Keratinocyte (primary cell): Measurements from ENCODE around the gene MNX1. TPM values are rescaled to one million over a fixed set of nuclear protein-coding genes. Genes with fewer than 3 reads are reported as not detected.

Source experiments
- DNase-seq: peaks from one replicate; pipeline ENCODE4 v3.0.0-alpha.2; 2011; ENCODE audit warnings: low read depth, missing footprints, low spot score
- FAIRE-seq: peaks from 2 replicates; lab custom pipeline; 2011; peaks lifted over from hg19 to GRCh38; lab: Jason Lieb, UNC
- H2AFZ ChIP-seq: 2 replicates; pipeline ENCODE4 v1.6.0; 2012; ENCODE audit warnings: low read length, control low read depth, inconsistent platforms; ENCODE audit not compliant: control insufficient read depth
- H3K27ac ChIP-seq: 2 replicates; pipeline ENCODE4 v1.5.1; 2011; ENCODE audit warnings: low read length; ENCODE audit not compliant: control insufficient read depth, insufficient read depth
- H3K27me3 ChIP-seq: 3 replicates; pipeline ENCODE4 v1.6.0; 2011; ENCODE audit warnings: low read length; ENCODE audit not compliant: control insufficient read depth, insufficient read depth; ENCODE audit errors: extremely low read depth
- H3K36me3 ChIP-seq, 2 experiments: 2 replicates in 1 of 2; 3 replicates in 1 of 2; pipeline ENCODE4 v1.5.1; 2011; ENCODE audit warnings: low read length in 2 of 2, mild to moderate bottlenecking in 1 of 2; ENCODE audit not compliant: control insufficient read depth in 2 of 2, insufficient read depth in 2 of 2; ENCODE audit errors: extremely low read depth in 1 of 2
- H3K4me1 ChIP-seq: 3 replicates; pipeline ENCODE4 v1.5.1; 2011; ENCODE audit warnings: low read length; ENCODE audit not compliant: control insufficient read depth, insufficient read depth; ENCODE audit errors: extremely low read depth
- H3K4me2 ChIP-seq: 3 replicates; pipeline ENCODE4 v1.6.0; 2011; ENCODE audit warnings: low read depth, low read length; ENCODE audit not compliant: control insufficient read depth, insufficient read depth; ENCODE audit errors: extremely low read depth
- H3K4me3 ChIP-seq, 3 experiments: fragments of 200-600 bp in 1 of 3; sonication (generic) in 1 of 3; 2 replicates in 2 of 3; 3 replicates in 1 of 3; pipeline ENCODE4 v1.5.1; 2011 to 2016; ENCODE audit warnings: low read length in 3 of 3, mild to moderate bottlenecking in 3 of 3, control low read depth in 2 of 3, inconsistent platforms in 1 of 3, low read depth in 1 of 3, mixed read lengths in 1 of 3, mixed run types in 1 of 3, moderate library complexity in 1 of 3; ENCODE audit not compliant: control insufficient read depth in 2 of 3, insufficient read depth in 2 of 3; ENCODE audit errors: extremely low read depth in 1 of 3
- H3K79me2 ChIP-seq: 2 replicates; pipeline ENCODE4 v1.6.0; 2012; ENCODE audit warnings: low read length; ENCODE audit not compliant: control insufficient read depth, insufficient read depth
- H3K9ac ChIP-seq: 3 replicates; pipeline ENCODE4 v1.6.0; 2011; ENCODE audit warnings: low read length; ENCODE audit not compliant: control insufficient read depth, insufficient read depth; ENCODE audit errors: extremely low read depth
- H3K9me1 ChIP-seq: 3 replicates; pipeline ENCODE4 v1.6.0; 2011; ENCODE audit warnings: low read length; ENCODE audit not compliant: control insufficient read depth, insufficient read depth; ENCODE audit errors: extremely low read depth
- H3K9me3 ChIP-seq: 2 replicates; pipeline ENCODE4 v1.5.1; 2012; ENCODE audit warnings: low read depth, low read length; ENCODE audit not compliant: control insufficient read depth
- H4K20me1 ChIP-seq: 3 replicates; pipeline ENCODE4 v1.6.0; 2011; ENCODE audit warnings: low read length; ENCODE audit not compliant: control insufficient read depth, insufficient read depth; ENCODE audit errors: extremely low read depth
- EZH2 ChIP-seq: IDR thresholded peaks from one replicate; pipeline ENCODE4 v1.6.1; 2012; ENCODE audit warnings: inconsistent platforms, mild to moderate bottlenecking, low read length, moderate library complexity
- dilution Hi-C: fragments of 300-500 bp; cut with MboI; formaldehyde crosslinking; loops from one replicate; pipeline ENCODE4 v1.7.0; 2020; ENCODE audit warnings: low sequenced_read_pairs; ENCODE audit not compliant: extremely low pct_ligation_motif_present
- polyA plus RNA-seq, 5 experiments: library from polyadenylated mRNA; depleted of rRNA in 3 of 5; stranded (reverse) in 3 of 5; stranded (forward) in 1 of 5; unstranded in 1 of 5; fragments of >200 nt; gene quantifications; 1 replicate in 1 of 5; 2 replicates in 3 of 5; 3 replicates in 1 of 5; pipeline versions ENCODE4 v1.2.1 to v1.2.3, GENCODE V29; 2011 to 2012; ENCODE audit warnings: missing spikeins in 2 of 5, low read depth in 1 of 5, low replicate concordance in 1 of 5
- TF ChIP-seq, protein P1 (sequence below), 3 experiments: IDR thresholded peaks in 1 of 3; conservative IDR thresholded peaks in 1 of 3; optimal IDR thresholded peaks in 1 of 3; 2 replicates in 2 of 3; 3 replicates in 1 of 3; pipeline versions ENCODE3 to v1.5.1; 2011; ENCODE audit warnings: low read length in 3 of 3, mild to moderate bottlenecking in 3 of 3, moderate library complexity in 2 of 3, control low read depth in 1 of 3, inconsistent platforms in 1 of 3; ENCODE audit not compliant: insufficient read depth in 2 of 3; ENCODE audit errors: extremely low read depth in 1 of 3

The MNX1 gene
- polyA plus RNA-seq, 1 donor (not counting 4 experiments of a cell fraction or from before 2014, with no cell fraction given): not detected

DNA sequence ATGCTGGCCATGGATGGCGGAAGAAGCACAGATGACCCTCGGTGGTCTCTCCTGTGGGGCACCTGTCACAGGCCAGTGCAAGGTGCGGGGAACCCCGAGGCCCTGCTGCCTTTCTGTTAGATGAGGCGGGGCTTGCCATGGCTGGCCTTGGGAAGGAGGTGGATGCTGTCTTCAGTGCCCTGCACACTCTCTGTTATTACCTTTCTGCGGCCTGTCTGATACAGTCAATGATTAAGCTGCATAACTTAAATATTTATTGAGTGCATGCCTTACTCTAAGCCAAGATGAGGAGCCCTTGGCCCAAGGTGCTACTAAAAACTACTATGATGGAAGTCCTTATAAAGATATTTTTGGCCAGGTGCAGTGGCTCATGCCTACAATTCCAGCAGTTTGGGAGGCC is 36.7 kb upstream of the MNX1 start:
- H3K36me3 ChIP-seq: no peaks in the 10 kb centered on the region
- H3K4me1 ChIP-seq: peaks cover 28% of the 10 kb centered on the region
- H3K4me2 ChIP-seq: peak overlapping the region; percentile 77
- no peaks in the 10 kb centered on the region for H4K20me1 ChIP-seq
- dilution Hi-C loops: no loop called here
- no peaks in the 10 kb centered on the region for H3K27me3 ChIP-seq
- no peaks in the 10 kb centered on the region for H3K79me2 ChIP-seq
- no peaks in the 10 kb centered on the region for H3K9me3 ChIP-seq
- TF ChIP-seq, protein P1, sequence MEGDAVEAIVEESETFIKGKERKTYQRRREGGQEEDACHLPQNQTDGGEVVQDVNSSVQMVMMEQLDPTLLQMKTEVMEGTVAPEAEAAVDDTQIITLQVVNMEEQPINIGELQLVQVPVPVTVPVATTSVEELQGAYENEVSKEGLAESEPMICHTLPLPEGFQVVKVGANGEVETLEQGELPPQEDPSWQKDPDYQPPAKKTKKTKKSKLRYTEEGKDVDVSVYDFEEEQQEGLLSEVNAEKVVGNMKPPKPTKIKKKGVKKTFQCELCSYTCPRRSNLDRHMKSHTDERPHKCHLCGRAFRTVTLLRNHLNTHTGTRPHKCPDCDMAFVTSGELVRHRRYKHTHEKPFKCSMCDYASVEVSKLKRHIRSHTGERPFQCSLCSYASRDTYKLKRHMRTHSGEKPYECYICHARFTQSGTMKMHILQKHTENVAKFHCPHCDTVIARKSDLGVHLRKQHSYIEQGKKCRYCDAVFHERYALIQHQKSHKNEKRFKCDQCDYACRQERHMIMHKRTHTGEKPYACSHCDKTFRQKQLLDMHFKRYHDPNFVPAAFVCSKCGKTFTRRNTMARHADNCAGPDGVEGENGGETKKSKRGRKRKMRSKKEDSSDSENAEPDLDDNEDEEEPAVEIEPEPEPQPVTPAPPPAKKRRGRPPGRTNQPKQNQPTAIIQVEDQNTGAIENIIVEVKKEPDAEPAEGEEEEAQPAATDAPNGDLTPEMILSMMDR (optimal IDR thresholded peaks at IDR 0.05 in 1 of 3, IDR thresholded peaks at IDR 0.05 in 1 of 3, conservative IDR thresholded peaks at IDR 0.05 in 1 of 3; ENCODE audit: extremely low read depth in 1 of 3, insufficient read depth in 2 of 3, low read length in 3 of 3): no peak
- no peak for TF ChIP-seq EZH2
- FAIRE-seq (peak; percentile 39), DNase-seq (peak; percentile 28)
- H3K4me3 ChIP-seq: peak overlapping the region in 1 of 3 experiments; percentile 11
- no peaks in the 10 kb centered on the region for H3K9me1 ChIP-seq
- peak overlapping the region; percentile 64 for H3K27ac ChIP-seq
- H2AFZ ChIP-seq: no peak overlapping the region
- peak overlapping the region; percentile 50 for H3K9ac ChIP-seq

DNA sequence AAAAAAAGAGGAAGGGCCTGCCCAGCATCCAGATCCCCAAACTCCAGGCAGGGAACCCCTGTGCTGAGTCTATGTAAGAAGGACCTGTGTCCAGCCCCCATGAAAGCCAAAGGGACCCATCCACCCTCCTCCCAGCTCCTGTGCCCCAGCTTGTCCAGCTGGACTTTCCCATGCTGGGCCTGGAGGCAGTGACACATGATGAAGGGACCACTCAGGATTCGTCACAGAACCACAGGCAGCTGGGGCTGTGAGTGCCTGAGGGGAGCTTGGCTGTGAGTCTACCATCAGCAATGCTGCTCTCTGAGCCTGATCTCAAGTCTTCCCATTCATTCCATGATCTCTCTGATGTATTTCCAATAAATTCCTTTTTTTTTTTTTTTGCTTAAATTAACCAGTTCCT is 36.2 kb upstream of the MNX1 start:
- dilution Hi-C loops: no loop called here
- no peak overlapping the region for H2AFZ ChIP-seq

More for the DNA sequence above, 36.2 kb upstream of the MNX1 start:
- peak; percentile 98 for FAIRE-seq
- Histone ChIP-seq H3K27me3 (no peaks in the 10 kb centered on the region), H3K27ac (peak overlapping the region; percentile 64), H3K9me1 (no peaks in the 10 kb centered on the region), H3K36me3 (no peaks in the 10 kb centered on the region), H3K4me3 (peak overlapping the region in 1 of 3 experiments; percentile 11), H3K4me2 (peak overlapping the region; percentile 77), H3K9me3 (no peaks in the 10 kb centered on the region), H3K4me1 (peaks cover 28% of the 10 kb centered on the region), H4K20me1 (no peaks in the 10 kb centered on the region), H3K79me2 (no peaks in the 10 kb centered on the region), H3K9ac (peak overlapping the region; percentile 4)
- DNase-seq: peak; percentile 99
- TF ChIP-seq EZH2: no peak
- TF ChIP-seq, protein P1 (optimal IDR thresholded peaks at IDR 0.05 in 1 of 3, IDR thresholded peaks at IDR 0.05 in 1 of 3, conservative IDR thresholded peaks at IDR 0.05 in 1 of 3; ENCODE audit: extremely low read depth in 1 of 3, insufficient read depth in 2 of 3, low read length in 3 of 3): no peak
